ENCODE data around the gene CUX1. TPM values are rescaled to one million over a fixed set of nuclear protein-coding genes. Genes with fewer than 3 reads are reported as not detected.

Gene CUX1
- total RNA-seq, 1 donor from 2014 or later, result 50.6 TPM

DNA sequence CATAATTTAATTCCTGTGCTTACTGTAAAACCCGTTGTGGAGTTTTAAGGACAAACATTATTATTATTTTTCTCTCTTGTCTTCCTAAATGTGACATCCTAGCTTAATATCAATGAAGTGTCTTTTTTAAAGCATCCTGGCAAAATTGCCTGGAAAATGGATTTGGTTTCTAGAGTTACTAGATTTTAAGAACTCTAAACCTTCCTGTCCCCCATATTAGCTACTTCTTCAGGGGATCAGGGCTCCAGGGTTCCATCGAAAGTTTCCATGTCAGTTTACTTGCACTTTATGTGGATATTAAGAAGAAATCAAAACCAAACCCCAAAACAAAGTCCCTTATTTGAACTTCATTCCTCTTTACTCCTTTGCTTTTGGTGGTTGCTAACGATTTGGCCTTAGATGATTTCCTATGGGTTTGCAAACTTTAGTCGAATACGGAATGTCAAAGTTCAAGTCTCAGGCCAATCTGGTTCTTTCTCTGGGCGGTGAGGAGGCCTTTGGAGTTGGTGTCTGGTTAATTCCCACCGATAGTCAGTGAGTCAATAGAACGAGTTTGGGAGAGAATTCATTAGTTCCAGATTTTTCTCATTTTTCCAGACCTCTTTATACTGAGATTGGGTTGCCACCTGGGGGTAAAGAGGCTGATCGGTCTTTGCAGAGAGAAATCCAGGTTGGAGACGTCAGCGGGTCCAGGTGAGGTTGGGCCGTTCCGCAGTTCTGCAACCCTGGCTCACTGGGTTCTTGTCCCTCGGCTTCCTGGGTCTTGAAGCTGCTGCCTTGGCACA, 1.1 kb downstream of the CUX1 start:
- no peaks in the 10 kb centered on the region for H3K9me3 ChIP-seq (ENCODE audit: insufficient read depth, low read depth, low read length)
- no peak overlapping the region for H3K27ac Mint-ChIP-seq (ENCODE audit: unreplicated experiment)
- no peak for TF ChIP-seq EZH2 (IDR thresholded peaks at IDR 0.05; ENCODE audit: insufficient read depth, low read length)
- TF ChIP-seq, protein P1, sequence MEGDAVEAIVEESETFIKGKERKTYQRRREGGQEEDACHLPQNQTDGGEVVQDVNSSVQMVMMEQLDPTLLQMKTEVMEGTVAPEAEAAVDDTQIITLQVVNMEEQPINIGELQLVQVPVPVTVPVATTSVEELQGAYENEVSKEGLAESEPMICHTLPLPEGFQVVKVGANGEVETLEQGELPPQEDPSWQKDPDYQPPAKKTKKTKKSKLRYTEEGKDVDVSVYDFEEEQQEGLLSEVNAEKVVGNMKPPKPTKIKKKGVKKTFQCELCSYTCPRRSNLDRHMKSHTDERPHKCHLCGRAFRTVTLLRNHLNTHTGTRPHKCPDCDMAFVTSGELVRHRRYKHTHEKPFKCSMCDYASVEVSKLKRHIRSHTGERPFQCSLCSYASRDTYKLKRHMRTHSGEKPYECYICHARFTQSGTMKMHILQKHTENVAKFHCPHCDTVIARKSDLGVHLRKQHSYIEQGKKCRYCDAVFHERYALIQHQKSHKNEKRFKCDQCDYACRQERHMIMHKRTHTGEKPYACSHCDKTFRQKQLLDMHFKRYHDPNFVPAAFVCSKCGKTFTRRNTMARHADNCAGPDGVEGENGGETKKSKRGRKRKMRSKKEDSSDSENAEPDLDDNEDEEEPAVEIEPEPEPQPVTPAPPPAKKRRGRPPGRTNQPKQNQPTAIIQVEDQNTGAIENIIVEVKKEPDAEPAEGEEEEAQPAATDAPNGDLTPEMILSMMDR (IDR thresholded peaks at IDR 0.05; ENCODE audit: insufficient read depth, low read depth, low read length), result no peak
- peaks cover 58% of the 10 kb centered on the region for H3K79me2 ChIP-seq (ENCODE audit: insufficient read depth, low read length)
- no peak overlapping the region for H3K27ac ChIP-seq (ENCODE audit: low read depth, low read length)
- no peak overlapping the region for H3K9ac ChIP-seq (ENCODE audit: low read length)
- H3K36me3 ChIP-seq (ENCODE audit: insufficient read depth, low read length), result no peaks in the 10 kb centered on the region
- H3K4me1 ChIP-seq (ENCODE audit: insufficient read depth, low read length), result peaks cover 9% of the 10 kb centered on the region
- no peak for DNase-seq (ENCODE audit: low read depth)
- H3K9me3 Mint-ChIP-seq (ENCODE audit: unreplicated experiment), result no peaks in the 10 kb centered on the region
- H3K27me3 ChIP-seq (ENCODE audit: insufficient read depth, low read length), result no peaks in the 10 kb centered on the region
- H2AFZ ChIP-seq (ENCODE audit: low read depth, low read length), result no peak overlapping the region
- no peaks in the 10 kb centered on the region for H3K36me3 Mint-ChIP-seq (ENCODE audit: low read depth, unreplicated experiment)
- H3K4me1 Mint-ChIP-seq (ENCODE audit: low read depth, unreplicated experiment), result peaks cover 15% of the 10 kb centered on the region
- peaks cover 53% of the 10 kb centered on the region for H4K20me1 ChIP-seq (ENCODE audit: insufficient read depth, low read length)
- H3K4me2 ChIP-seq (ENCODE audit: low read length), result peak overlapping the region; percentile 89
- no peak for FAIRE-seq
- peak overlapping the region; percentile 89 for H3K4me3 Mint-ChIP-seq (ENCODE audit: unreplicated experiment)
- H3K27me3 Mint-ChIP-seq (ENCODE audit: low read depth, unreplicated experiment), result no peaks in the 10 kb centered on the region
- H3K4me3 ChIP-seq (ENCODE audit: insufficient read depth, low read depth, low read length), result no peak overlapping the region

DNA sequence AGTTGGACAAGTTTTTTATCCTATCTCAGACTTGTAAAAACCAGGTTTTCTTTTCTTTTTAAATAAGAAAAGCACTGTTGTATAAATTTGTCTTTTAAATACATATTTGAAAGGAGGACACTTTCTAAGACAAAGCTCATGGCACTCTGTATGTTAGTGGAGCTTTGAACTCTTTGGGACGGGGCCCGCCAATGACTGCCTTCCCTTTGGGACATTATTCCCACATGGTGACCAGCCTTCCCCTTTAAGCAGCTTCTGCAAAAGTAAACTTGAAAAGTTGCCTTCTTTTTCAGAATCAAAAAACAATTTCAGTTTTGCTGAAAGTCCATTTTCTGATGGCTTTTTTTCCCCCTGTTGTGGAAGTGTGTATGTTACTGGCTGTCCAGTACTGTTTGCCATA, 1.8 kb downstream of the CUX1 start:
- Histone ChIP-seq H2AFZ (ENCODE audit: low read depth, low read length) (no peak overlapping the region), H3K36me3 (ENCODE audit: insufficient read depth, low read length) (no peaks in the 10 kb centered on the region), H3K27me3 (ENCODE audit: insufficient read depth, low read length) (no peaks in the 10 kb centered on the region), H4K20me1 (ENCODE audit: insufficient read depth, low read length) (peaks cover 60% of the 10 kb centered on the region), H3K4me2 (ENCODE audit: low read length) (no peak overlapping the region), H3K79me2 (ENCODE audit: insufficient read depth, low read length) (peaks cover 65% of the 10 kb centered on the region), H3K27ac (ENCODE audit: low read depth, low read length) (no peak overlapping the region), H3K4me3 (ENCODE audit: insufficient read depth, low read depth, low read length) (no peak overlapping the region), H3K9me3 (ENCODE audit: insufficient read depth, low read depth, low read length) (no peaks in the 10 kb centered on the region), H3K9ac (ENCODE audit: low read length) (no peak overlapping the region), H3K4me1 (ENCODE audit: insufficient read depth, low read length) (peaks cover 9% of the 10 kb centered on the region)
- no peak for FAIRE-seq
- no peak for TF ChIP-seq EZH2 (IDR thresholded peaks at IDR 0.05; ENCODE audit: insufficient read depth, low read length)
- TF ChIP-seq, protein P1 (IDR thresholded peaks at IDR 0.05; ENCODE audit: insufficient read depth, low read depth, low read length), result no peak
- DNase-seq (ENCODE audit: low read depth), result no peak
- Mint-ChIP-seq H3K4me1 (ENCODE audit: low read depth, unreplicated experiment) (peaks cover 15% of the 10 kb centered on the region), H3K27me3 (ENCODE audit: low read depth, unreplicated experiment) (no peaks in the 10 kb centered on the region), H3K4me3 (ENCODE audit: unreplicated experiment) (no peak overlapping the region), H3K9me3 (ENCODE audit: unreplicated experiment) (no peaks in the 10 kb centered on the region), H3K36me3 (ENCODE audit: low read depth, unreplicated experiment) (no peaks in the 10 kb centered on the region), H3K27ac (ENCODE audit: unreplicated experiment) (no peak overlapping the region)

DNA sequence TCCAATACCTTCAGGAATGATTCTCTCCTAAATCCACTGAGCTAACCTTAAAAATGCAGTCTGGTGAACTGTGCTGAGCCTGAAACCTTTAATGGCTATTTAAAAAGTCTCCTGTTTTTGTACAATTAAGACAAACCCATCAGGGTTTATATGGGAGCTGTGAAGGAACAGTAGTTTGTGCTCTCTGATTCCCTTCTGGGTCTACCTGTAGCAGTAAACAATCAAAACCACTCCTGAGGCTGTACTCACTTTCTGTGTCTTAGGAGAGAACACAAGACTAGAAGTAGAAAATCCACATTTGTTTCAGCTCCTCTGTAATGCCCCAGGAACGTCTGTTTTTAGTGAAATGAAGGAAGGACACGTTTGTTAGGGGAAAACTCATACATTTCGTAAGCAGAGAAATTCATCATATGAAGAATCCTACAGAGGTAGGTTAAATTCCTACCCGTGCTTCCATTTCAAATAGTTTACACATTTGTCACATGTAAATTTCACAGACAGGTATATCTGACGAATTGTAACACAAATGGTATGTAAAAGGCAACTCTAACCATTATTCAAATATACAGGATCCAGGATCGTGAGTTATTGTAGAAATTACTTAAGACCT, 2.6 kb downstream of the CUX1 start:
- Histone ChIP-seq H3K27me3 (ENCODE audit: insufficient read depth, low read length) (no peaks in the 10 kb centered on the region), H4K20me1 (ENCODE audit: insufficient read depth, low read length) (peaks cover 68% of the 10 kb centered on the region), H3K4me1 (ENCODE audit: insufficient read depth, low read length) (peaks cover 5% of the 10 kb centered on the region), H3K9ac (ENCODE audit: low read length) (no peak overlapping the region), H3K4me3 (ENCODE audit: insufficient read depth, low read depth, low read length) (no peak overlapping the region), H3K4me2 (ENCODE audit: low read length) (no peak overlapping the region), H3K9me3 (ENCODE audit: insufficient read depth, low read depth, low read length) (no peaks in the 10 kb centered on the region), H3K36me3 (ENCODE audit: insufficient read depth, low read length) (no peaks in the 10 kb centered on the region), H3K27ac (ENCODE audit: low read depth, low read length) (no peak overlapping the region), H3K79me2 (ENCODE audit: insufficient read depth, low read length) (peaks cover 73% of the 10 kb centered on the region), H2AFZ (ENCODE audit: low read depth, low read length) (no peak overlapping the region)
- FAIRE-seq, result no peak
- Mint-ChIP-seq H3K4me3 (ENCODE audit: unreplicated experiment) (no peak overlapping the region), H3K36me3 (ENCODE audit: low read depth, unreplicated experiment) (no peaks in the 10 kb centered on the region), H3K27me3 (ENCODE audit: low read depth, unreplicated experiment) (no peaks in the 10 kb centered on the region), H3K27ac (ENCODE audit: unreplicated experiment) (no peak overlapping the region), H3K4me1 (ENCODE audit: low read depth, unreplicated experiment) (peaks cover 12% of the 10 kb centered on the region), H3K9me3 (ENCODE audit: unreplicated experiment) (no peaks in the 10 kb centered on the region)
- no peak for TF ChIP-seq EZH2 (IDR thresholded peaks at IDR 0.05; ENCODE audit: insufficient read depth, low read length)
- TF ChIP-seq, protein P1 (IDR thresholded peaks at IDR 0.05; ENCODE audit: insufficient read depth, low read depth, low read length), result no peak
- DNase-seq (ENCODE audit: low read depth), result no peak

Data from astrocyte (in vitro differentiated cells and primary cell).